ENCODE data around the gene FNDC11. TPM values are rescaled to one million over a fixed set of nuclear protein-coding genes. Genes with fewer than 3 reads are reported as not detected.
"Not testable (repeated sequence)": the region's sequence is repeated elsewhere in the genome, so short reads cannot be mapped to it uniquely, and the experiment has no call there.

FNDC11 gene
- total RNA-seq (2014; rRNA removed; shearing (Covaris generic)), result not detected in 2 replicates

GRCh38 chr20:63553933-63554290, at the start of gene FNDC11:
Gene FNDC11, plus strand, starts transcription at chr20:63554159. Its CDS starts 1,505 bp downstream, at chr20:63555664.
- DNase-seq (ENCODE audit: low read depth), result no peak

GRCh38 chr20:63504642-63505041, 49.3 kb upstream of the FNDC11 start:
- DNase-seq (ENCODE audit: low read depth), result no peak

- DNase-seq (ENCODE audit: low read depth), result no peak
Measured at GRCh38 chr20:63505281-63505680, 48.7 kb upstream of the FNDC11 start.

GRCh38 chr20:63505723-63506122, 48.2 kb upstream of the FNDC11 start:
- no peak for DNase-seq (ENCODE audit: low read depth)

- no peak for DNase-seq (ENCODE audit: low read depth)
Measured at GRCh38 chr20:63507083-63507743, 46.7 kb upstream of the FNDC11 start.

GRCh38 chr20:63508072-63508768, 45.7 kb upstream of the FNDC11 start:
- DNase-seq (ENCODE audit: low read depth), result no peak

- no peak for DNase-seq (ENCODE audit: low read depth)
Measured at GRCh38 chr20:63509088-63509564, 44.8 kb upstream of the FNDC11 start.

- DNase-seq (ENCODE audit: low read depth), result no peak
Measured at GRCh38 chr20:63513207-63513606, 40.8 kb upstream of the FNDC11 start.

GRCh38 chr20:63514520-63514919, 39.4 kb upstream of the FNDC11 start:
- DNase-seq (ENCODE audit: low read depth), result not testable (repeated sequence)

- no peak for DNase-seq (ENCODE audit: low read depth)
Measured at GRCh38 chr20:63517376-63518309, 36.3 kb upstream of the FNDC11 start.

GRCh38 chr20:63518351-63518861, 35.6 kb upstream of the FNDC11 start:
- DNase-seq (ENCODE audit: low read depth), result no peak

- DNase-seq (ENCODE audit: low read depth), result no peak
Measured at GRCh38 chr20:63518946-63519667, 34.9 kb upstream of the FNDC11 start.

GRCh38 chr20:63519668-63520503, 34.1 kb upstream of the FNDC11 start:
- DNase-seq (ENCODE audit: low read depth), result peak; percentile 63

GRCh38 chr20:63520504-63520933, 33.4 kb upstream of the FNDC11 start, which contains the start of gene PPDPF:
Gene PPDPF, plus strand, starts transcription at chr20:63520765. Its CDS starts 544 bp downstream, at chr20:63521309.
- peak; percentile 74 for DNase-seq (ENCODE audit: low read depth)

GRCh38 chr20:63520934-63521601, 32.9 kb upstream of the FNDC11 start:
- DNase-seq (ENCODE audit: low read depth), result peak; percentile 74

GRCh38 chr20:63521602-63522001, 32.4 kb upstream of the FNDC11 start:
- DNase-seq (ENCODE audit: low read depth), result no peak

GRCh38 chr20:63522091-63522868, 31.7 kb upstream of the FNDC11 start:
- no peak for DNase-seq (ENCODE audit: low read depth)

GRCh38 chr20:63522981-63523611, 30.9 kb upstream of the FNDC11 start:
- DNase-seq (ENCODE audit: low read depth), result no peak

All from M059J (cell line).